ENCODE data around the gene DCANP1.

The DCANP1 gene

GRCh38 chr5:135440916-135441315 is 6.2 kb downstream of the DCANP1 start:
- peak; percentile 9 for DNase-seq

DNA sequence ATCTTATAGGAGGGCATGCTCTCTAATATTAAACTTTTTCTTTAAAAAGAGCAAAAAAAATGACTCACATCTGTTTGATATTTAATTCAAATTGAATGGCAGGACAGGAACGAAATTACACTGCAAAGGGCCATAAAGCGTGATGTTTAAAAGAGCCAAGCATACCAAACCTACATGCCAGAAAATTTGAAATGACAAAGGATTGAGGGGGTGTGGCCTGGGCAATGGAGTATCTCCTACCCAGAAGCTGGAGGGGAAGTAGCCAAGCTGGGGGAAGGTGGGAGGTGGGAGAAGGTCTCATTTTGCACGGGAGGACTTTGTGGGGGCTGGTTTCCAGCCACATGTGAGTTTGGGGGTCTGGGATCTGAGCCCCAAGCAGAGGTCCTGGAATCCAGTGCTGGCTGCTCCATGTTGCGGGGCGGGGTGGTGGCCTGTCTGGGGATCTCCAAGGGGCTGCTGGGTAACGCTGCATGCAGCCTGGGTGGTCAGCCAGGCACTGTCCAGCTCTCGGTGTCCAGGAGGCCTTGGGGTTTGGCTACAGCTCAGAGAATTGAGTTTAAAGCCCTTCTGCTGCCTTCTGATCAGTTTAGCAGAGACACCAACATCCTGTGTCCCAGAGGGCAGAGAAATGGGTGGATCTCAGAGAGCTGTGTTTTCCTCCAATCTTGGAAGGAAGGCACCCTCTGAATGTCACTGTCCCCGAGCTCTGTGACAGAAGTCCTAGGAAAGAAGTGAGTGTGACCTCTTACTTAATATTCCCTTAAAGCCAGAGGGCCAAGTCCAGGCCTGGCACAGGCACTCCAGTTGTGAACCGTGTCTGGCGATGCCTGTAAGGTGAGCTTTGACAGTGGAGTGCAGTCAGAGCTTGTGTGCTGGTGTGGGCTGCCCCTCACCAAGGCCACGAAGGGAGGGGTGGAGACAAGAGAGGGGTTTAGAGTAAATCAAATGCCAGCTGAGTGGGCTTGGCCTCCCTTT is 7.6 kb downstream of the DCANP1 start:
- peak; percentile 38 for DNase-seq

- DNase-seq, result peak; percentile 13
Observed at GRCh38 chr5:135438636-135439221, 8.4 kb downstream of the DCANP1 start.

GRCh38 chr5:135437796-135438560 is 9.2 kb downstream of the DCANP1 start:
- peak; percentile 26 for DNase-seq

DNA sequence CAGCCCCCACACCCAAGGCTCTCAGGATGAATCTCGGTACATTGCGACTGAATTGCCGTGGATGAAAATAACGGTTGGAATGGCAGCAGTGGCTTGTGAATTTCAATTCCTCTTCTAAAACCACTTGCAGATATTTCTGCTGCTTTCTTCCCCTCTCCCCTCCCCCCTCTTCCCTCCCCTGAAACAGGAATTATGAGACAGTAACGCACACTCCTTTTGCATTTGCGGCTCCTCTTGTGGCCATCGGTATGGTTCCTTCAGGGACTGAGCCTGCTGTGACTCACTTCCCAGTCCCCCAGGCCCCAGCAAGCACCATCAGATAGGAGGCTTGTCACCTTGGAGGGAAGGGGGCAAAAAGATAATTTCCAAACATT is 9.7 kb downstream of the DCANP1 start:
- no peak for DNase-seq

- peak; percentile 32 for DNase-seq
Observed at GRCh38 chr5:135436951-135437418, 10.2 kb downstream of the DCANP1 start.

GRCh38 chr5:135435467-135436330 is 11.4 kb downstream of the DCANP1 start:
- peak; percentile 52 for DNase-seq

- peak; percentile 33 for DNase-seq
Observed at GRCh38 chr5:135434591-135435466, 12.3 kb downstream of the DCANP1 start.

DNA sequence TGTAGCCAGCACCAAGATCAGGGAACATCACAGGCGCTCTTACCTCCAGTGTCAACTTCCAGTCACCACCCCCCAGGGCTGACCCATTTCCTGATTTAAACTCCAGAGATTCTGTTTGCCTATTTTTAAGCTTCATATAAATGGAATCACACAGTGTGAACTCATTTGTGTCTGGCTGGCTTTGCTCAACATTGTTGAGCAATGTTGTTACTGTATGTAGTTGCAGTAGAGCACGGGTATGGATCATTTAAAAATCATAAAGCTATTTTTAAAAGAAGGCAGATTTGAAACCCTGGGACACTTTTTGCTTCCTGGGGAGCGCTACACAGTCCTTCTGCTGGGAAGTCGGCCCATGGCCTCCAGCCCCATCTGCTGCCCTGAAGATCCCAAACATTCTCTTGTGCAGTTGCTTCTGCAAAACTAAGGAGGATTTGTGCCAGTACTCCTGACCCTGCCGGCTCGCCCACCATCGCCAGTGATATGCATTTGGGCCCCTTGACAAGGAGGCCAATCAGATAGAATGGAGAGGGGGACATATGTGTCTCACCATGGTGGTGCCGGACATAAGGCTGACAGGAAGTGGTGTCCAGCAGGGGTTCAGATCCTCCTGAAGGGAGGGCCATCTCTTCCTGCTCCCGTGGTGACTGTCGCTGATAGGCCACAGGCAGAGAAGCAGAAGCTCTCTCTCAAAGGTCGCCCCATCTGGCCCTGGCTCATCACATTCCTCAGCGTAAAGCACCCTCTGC is 13.3 kb downstream of the DCANP1 start:
- DNase-seq, result peak; percentile 37

GRCh38 chr5:135432113-135432512 is 15.0 kb downstream of the DCANP1 start:
- DNase-seq, result no peak

- no peak for DNase-seq
Observed at GRCh38 chr5:135430135-135430437, 17.1 kb downstream of the DCANP1 start.

- DNase-seq, result no peak
Observed at GRCh38 chr5:135429301-135430134, 17.6 kb downstream of the DCANP1 start.

DNA sequence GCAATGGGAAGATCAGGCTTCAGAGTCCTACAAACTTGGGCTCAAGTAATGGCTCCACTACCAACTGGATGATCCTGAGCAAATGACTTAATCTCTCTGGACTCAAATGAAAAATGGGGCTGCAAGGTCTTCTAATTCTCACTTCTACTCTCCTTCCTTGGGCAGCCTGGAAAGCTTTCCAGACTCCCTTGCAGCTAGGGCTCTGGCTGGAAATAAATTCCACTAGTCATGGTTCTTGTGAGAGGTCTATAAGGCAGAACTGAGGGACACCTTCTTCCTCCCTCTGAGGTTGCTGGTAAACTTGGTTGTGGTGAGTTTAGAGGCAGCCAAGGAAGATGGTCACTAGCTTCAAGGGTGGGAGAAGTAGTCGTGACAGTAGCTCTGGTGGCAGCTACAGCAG is 18.6 kb downstream of the DCANP1 start:
- no peak for DNase-seq

GRCh38 chr5:135426102-135427082 is 20.8 kb downstream of the DCANP1 start:
- no peak for DNase-seq

- DNase-seq, result no peak
Observed at GRCh38 chr5:135425641-135426040, 21.5 kb downstream of the DCANP1 start.

- no peak for DNase-seq
Observed at GRCh38 chr5:135423846-135424168, 23.3 kb downstream of the DCANP1 start.

- no peak for DNase-seq
Observed at GRCh38 chr5:135423146-135423845, 23.9 kb downstream of the DCANP1 start.

- DNase-seq, result no peak
Observed at GRCh38 chr5:135422419-135422818, 24.7 kb downstream of the DCANP1 start.

Measured in activated CD8-positive, alpha-beta memory T cell treated with anti-CD3 and anti-CD28 coated beads for 24 hours (primary cell).